Esophagus muscularis mucosa (tissue), 3 donors: ENCODE measurements around the gene ARHGAP6.

ENCODE experiments used
- POLR2AphosphoS5 ChIP-seq, 2 donors: sonication (generic); formaldehyde crosslinking; IDR thresholded peaks; one replicate each; pipeline ENCODE4 v1.6.1; 2017; ENCODE audit warnings: antibody characterized with exemption in 2 of 2
- TF ChIP-seq, protein P1 (sequence below), 3 experiments: fragments of 200-600 bp in 2 of 3; fragments of 450-650 bp in 1 of 3; sonication (generic) in 2 of 3; IDR thresholded peaks; one replicate each; pipeline ENCODE4 v1.5.1; 2017 to 2019; ENCODE audit warnings: antibody characterized with exemption in 3 of 3, mild to moderate bottlenecking in 2 of 3, moderate library complexity in 1 of 3

DNA sequence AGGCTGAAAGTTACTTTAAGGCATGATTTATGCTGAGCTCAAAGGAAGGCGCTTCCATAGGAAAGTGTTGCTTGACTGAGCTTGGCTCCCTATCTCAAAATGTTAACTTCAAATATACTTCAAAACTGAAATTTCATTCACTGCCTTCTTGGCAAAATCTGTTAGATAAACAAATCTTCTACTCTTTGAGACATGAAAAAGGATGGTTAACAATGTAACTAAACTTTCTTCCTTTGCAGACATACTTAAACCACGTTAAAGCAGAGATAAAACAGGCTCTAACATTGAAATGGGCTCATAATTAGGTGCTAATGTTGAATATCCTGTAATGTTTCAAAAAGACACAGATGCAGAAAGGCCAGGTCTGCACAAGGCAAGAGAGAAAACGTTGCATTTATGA, 262.1 kb downstream of the ARHGAP6 start:
- TF ChIP-seq POLR2AphosphoS5 (IDR thresholded peaks at IDR 0.05): no peak
- TF ChIP-seq, protein P1, sequence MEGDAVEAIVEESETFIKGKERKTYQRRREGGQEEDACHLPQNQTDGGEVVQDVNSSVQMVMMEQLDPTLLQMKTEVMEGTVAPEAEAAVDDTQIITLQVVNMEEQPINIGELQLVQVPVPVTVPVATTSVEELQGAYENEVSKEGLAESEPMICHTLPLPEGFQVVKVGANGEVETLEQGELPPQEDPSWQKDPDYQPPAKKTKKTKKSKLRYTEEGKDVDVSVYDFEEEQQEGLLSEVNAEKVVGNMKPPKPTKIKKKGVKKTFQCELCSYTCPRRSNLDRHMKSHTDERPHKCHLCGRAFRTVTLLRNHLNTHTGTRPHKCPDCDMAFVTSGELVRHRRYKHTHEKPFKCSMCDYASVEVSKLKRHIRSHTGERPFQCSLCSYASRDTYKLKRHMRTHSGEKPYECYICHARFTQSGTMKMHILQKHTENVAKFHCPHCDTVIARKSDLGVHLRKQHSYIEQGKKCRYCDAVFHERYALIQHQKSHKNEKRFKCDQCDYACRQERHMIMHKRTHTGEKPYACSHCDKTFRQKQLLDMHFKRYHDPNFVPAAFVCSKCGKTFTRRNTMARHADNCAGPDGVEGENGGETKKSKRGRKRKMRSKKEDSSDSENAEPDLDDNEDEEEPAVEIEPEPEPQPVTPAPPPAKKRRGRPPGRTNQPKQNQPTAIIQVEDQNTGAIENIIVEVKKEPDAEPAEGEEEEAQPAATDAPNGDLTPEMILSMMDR (IDR thresholded peaks at IDR 0.05): no peak
